SK-MEL-5 (cell line): Measurements from ENCODE around the gene PMP22. TPM values are rescaled to one million over a fixed set of nuclear protein-coding genes. Genes with fewer than 3 reads are reported as not detected.

Experiments used
- DNase-seq: peaks from one replicate; pipeline ENCODE4 v3.0.0-alpha.2; 2016; ENCODE audit warnings: low read depth, low spot score
- in situ Hi-C: cut with HindIII; loops from 2 replicates; pipeline ENCODE4 v1.10.0; 2016; ENCODE audit warnings: low sequenced_read_pairs, high pct_unique_total_duplicates, low pct_unique_long_range_greater_than_20kb
- total RNA-seq: library from RNA; depleted of rRNA; stranded (reverse); fragments of >200 nt; shearing (Covaris generic); gene quantifications from 2 replicates; pipeline ENCODE4 v1.2.3, GENCODE V29; 2014

Gene PMP22
- total RNA-seq, 1 experiment from 2014 or later: 54.9 TPM

GRCh38 chr17:15284107-15284506, 19.0 kb upstream of the PMP22 start:
- no peak for DNase-seq
- in situ Hi-C loops: no loop called here

DNA sequence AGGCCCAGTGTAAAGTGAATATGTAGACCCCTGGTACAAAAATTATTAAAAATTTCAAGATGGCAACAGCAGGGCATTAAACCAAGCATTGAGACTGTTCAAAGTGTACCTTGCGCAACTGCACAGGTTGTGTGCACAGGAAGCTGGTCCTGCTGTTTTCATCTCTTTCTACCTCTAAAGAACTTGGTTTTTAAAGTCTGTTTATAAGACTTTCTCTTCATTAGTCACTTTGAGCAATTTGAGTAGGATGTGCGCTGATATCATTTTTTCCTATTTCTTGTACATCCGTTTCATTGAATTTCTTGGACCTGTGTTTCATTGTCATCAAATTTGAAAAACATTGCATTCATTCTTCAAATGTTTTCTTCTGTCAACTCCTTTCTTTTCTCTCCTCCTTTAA, 16.8 kb upstream of the PMP22 start:
- in situ Hi-C loops: no loop called here
- no peak for DNase-seq

DNA sequence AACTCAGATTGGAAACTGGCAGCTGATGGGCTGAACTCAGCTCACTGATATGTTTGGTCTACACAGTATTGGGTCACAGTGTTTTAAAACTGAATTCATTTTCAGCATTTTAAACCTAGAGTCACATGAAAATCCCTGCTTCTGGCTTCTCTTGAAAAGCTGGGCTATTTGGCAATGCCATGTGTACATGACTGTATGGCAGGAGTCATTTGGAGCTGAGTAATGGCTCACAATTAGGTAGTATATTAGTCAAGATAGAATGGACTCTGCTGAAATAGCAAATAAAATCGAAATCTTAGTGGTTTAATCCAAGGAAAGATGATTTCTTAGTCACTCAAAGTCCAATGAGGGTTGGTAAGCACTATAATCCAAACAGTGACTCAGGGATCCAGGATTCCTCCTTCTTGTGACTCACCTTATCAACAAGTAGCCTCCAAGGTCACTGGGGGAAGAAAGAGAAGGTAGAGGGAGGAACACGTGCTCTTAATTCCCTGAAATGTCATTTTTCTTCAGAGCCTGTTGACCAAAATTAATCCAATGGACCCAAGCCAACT, 13.9 kb upstream of the PMP22 start:
- in situ Hi-C loops: no loop called here
- no peak for DNase-seq

DNA sequence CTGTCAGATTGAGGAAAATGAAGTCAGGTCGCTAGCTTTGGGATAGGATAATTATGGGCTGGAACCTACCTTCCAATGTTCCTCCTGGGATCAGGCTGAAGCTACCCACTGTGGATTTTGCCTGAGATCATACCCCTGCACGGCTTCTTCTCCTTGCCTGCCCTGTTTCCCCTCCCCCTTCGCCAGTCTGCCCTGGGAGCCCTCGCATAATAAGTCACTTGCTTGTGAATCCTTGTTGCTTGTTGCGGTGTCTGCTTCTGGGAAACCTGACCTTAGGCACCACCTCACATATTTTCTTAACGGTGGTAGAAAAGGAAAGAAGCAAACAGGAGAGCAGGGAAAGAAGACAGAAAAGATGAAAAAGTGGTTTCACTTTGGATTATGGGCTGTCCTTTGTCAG, 13.3 kb upstream of the PMP22 start:
- in situ Hi-C loops: no loop called here
- DNase-seq: no peak

DNA sequence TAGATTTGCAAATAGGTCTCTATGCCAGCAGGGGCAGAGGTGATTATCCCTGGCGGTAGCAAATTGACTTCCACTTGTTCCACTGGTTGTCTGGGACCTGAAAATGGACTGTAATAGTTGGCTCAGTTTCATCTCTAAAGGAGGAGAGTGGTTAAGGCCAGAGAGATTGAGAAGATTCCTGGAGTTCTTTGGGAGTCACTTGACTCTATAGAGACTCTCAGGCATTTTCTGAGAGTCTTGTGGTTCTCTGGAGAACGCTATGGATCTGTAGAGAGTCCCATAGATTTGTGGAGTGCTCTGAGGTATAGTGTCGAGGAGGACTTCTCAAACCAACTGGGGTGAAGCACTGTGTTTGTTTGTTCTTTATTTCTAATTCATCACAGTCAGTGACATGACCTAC, 8.9 kb upstream of the PMP22 start:
- no peak for DNase-seq
- in situ Hi-C loops: no loop called here

GRCh38 chr17:15273141-15273793, 8.1 kb upstream of the PMP22 start:
- in situ Hi-C loops: no loop called here
- no peak for DNase-seq

- in situ Hi-C loops: no loop called here
- DNase-seq: no peak
These were observed 6.6 kb upstream of the PMP22 start for GRCh38 chr17:15271741-15272140.

GRCh38 chr17:15270628-15271381, 5.7 kb upstream of the PMP22 start:
- in situ Hi-C loops: no loop called here
- no peak for DNase-seq

DNA sequence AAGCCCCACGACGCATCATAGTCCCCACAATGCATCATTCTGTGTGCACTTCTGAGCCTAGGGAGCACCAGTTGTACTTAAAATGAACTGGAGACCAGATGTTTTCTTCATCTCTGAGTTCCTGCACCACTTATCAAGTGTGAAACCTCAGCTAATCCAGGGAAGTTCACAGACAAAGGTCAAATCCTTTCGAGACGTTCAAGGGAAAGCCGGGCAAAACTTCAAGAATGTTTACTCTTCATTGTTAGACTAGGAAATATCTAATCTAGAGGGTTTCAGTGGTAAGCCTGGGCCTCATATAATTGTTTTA, 4.6 kb upstream of the PMP22 start:
- in situ Hi-C loops: no loop called here
- DNase-seq: no peak

- DNase-seq: no peak
- in situ Hi-C loops: no loop called here
These were observed 4.1 kb upstream of the PMP22 start for GRCh38 chr17:15269087-15269779.

DNA sequence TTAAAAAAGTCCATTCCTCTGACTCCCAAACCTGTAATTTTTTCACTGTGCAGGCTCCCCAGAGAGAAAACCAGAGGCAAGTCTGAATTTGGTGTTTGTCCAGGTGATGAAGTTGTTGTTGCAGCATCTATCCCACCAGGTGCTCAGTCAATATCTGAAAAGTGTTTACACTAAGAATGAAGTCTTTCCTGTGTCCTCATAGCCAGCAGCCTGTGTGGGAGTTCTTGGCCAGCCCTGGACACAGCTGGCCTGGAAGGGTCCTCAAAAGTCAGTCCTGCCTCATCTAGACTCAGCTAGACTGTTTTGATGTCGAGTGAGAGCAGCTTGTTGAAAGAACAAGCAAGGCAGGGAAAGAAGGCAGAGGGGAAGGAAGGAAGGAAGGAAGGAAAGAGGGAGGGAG, 3.3 kb upstream of the PMP22 start:
- DNase-seq: no peak
- in situ Hi-C loops: no loop called here

- in situ Hi-C loops: no loop called here
- no peak for DNase-seq
These were observed 2.9 kb upstream of the PMP22 start for GRCh38 chr17:15267996-15268395.

DNA sequence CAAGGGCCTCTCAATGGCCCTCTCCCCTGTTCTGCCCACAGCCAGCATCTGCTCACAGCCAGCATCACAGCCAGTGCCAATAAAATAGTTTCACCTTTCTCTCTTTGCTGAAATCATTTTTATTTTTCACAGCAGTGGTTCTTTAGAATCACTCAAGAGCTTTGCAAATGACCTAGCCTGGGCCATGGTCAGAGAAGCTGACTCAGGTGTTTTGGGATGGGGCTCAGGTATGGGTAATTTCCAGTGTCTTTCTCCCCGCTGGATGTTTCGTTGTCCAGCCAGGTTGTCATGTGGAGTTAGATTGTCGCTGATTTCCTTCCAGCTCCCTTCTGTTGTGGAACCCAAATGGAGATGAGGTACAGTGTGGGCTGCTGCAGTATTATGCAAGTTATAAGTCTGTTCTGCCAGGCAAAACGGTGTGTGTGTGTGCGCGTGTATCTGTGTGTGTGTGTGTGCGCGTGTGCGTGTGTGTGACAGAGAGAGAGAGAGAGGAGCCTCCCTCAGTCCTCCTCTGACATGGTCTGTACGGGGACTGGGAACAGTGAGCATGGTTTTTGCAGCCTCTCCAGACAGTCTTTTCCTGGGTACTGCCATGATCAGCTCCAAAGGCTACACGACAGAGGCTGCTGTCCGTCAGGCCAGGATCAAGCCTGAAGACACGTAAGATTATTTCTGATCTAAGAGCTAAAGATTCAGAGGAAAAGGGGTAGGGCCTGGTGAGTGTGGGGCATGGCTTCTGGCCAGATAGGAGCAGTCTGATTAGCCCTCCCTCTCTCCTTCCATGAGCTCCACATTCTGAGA, 1.4 kb upstream of the PMP22 start:
- in situ Hi-C loops: no loop called here
- no peak for DNase-seq

DNA sequence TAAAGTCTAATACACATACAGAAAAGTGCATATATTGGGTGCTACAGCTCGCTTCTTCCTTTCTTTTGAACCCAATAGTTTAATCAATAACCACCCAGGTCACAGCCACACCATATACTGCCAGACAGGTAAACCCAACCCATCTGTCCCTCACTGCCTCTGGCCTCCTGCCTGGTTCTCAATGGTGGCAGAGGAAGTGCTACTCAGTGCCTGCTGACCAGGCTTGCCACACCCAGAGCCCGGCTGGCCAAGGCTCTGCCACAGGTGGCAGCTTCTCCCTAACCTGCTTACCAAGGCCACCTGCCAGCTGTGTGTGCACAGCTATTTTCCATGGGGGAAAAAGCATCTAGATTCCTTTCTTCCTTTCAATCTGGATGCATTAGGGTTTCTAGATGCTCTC, 584 bp downstream of the PMP22 start:
- in situ Hi-C loops: no loop called here
- no peak for DNase-seq

- in situ Hi-C loops: no loop called here
- DNase-seq: peak; percentile 14
These were observed 1.4 kb downstream of the PMP22 start for GRCh38 chr17:15263680-15264079.

- peak; percentile 67 for DNase-seq
- in situ Hi-C loops: no loop called here
These were observed 1.9 kb downstream of the PMP22 start for GRCh38 chr17:15263206-15263579.

DNA sequence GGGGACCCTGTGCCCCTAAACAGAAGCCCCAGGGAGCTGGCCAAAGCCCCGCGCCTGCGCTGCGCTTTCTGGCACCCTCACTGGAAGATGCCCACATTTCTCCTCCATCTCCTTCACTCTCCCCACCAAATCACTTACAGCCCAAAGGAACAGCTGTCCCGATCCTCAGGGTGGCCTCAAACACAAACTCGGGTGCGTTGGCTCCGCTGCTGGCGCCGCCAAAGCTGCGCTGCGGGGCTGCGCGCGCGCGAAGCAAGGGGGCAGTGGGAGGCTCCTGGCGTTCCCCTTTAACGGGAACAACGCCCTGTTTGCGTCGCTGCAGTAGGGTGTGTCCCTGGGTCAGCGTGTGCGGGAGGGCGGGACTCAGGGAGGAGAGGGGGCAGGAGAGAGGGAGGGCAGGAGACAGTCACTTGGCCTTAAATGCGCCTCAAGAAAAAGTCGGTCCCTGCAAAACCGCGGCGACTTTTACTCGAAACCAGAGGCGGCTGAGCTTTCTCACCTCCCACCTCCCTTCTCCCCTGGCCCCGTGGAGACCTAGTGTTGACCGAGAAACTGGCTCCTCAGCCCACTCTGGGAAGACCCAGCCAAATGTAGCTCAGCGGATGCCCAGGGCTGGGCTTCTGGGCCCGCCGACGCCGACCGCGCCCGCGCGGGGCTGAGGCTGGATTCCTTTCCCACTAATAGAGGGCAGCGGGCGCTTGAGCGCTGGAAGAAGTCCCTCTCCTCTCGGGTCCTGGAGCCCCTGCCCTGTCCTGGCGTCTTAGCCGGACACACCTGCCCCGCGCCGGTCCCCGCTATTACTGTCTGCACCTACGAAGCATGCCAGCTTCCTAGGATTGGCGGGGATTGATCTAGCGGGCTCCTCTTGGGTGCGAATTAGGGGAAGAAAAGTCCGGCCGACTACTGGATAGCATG, 2.6 kb downstream of the PMP22 start:
- in situ Hi-C loops: no loop called here

More for the DNA sequence above, 2.6 kb downstream of the PMP22 start:
- peak; percentile 92 for DNase-seq
